22Rv1 (cell line): ENCODE results near the gene CBFA2T2.

Experiments
- CTCF ChIP-seq: fragments of 450-650 bp; IDR thresholded peaks from 2 replicates; pipeline ENCODE4 v1.5.1; 2017; ENCODE audit warnings: mild to moderate bottlenecking
- ZFX ChIP-seq: fragments of 450-650 bp; IDR thresholded peaks from 2 replicates; pipeline ENCODE4 v1.6.1; 2017; ENCODE audit warnings: antibody characterized with exemption, borderline replicate concordance

- no peak for TF ChIP-seq CTCF
- no peak for TF ChIP-seq ZFX
These were observed 337 bp upstream of the CBFA2T2 start for GRCh38 chr20:33489495-33490022.
